BLaER1 treated with 17β-estradiol and CSF1 and Interleukin-3, amounts not matched to agents 10 nM and 100 nM (cell line): Measurements from ENCODE around the gene CBX2.

ENCODE experiments used
- H3K27ac ChIP-seq, 11 experiments: shearing (Covaris generic); formaldehyde crosslinking; 2 replicates each; pipeline ENCODE4 v1.8.1; 2022
- H3K27me3 ChIP-seq, 11 experiments: shearing (Covaris generic); formaldehyde crosslinking; 2 replicates each; pipeline ENCODE4 v1.8.1; 2022
- H3K36me3 ChIP-seq, 11 experiments: shearing (Covaris generic); formaldehyde crosslinking; 2 replicates each; pipeline ENCODE4 v1.8.1; 2022
- H3K4me1 ChIP-seq, 10 experiments: shearing (Covaris generic); formaldehyde crosslinking; 2 replicates each; pipeline ENCODE4 v1.8.1; 2022
- H3K4me2 ChIP-seq, 11 experiments: shearing (Covaris generic); formaldehyde crosslinking; 2 replicates each; pipeline ENCODE4 v1.8.1; 2022
- H3K4me3 ChIP-seq, 10 experiments: shearing (Covaris generic); formaldehyde crosslinking; 2 replicates each; pipeline ENCODE4 v1.8.1; 2022
- H3K9ac ChIP-seq, 11 experiments: shearing (Covaris generic); formaldehyde crosslinking; 2 replicates each; pipeline ENCODE4 v1.8.1; 2022
- H3K9me3 ChIP-seq, 11 experiments: shearing (Covaris generic); formaldehyde crosslinking; replicated peaks in 1 of 11; 2 replicates each; pipeline ENCODE4 v1.8.1; 2022
- H4K20me1 ChIP-seq, 11 experiments: shearing (Covaris generic); formaldehyde crosslinking; 2 replicates each; pipeline ENCODE4 v1.8.1; 2022
- Cebpa-rat ChIP-seq, 11 experiments: shearing (Covaris generic); IDR thresholded peaks; 2 replicates each; pipeline ENCODE4 v1.8.1; 2022

CBX2 gene

DNA sequence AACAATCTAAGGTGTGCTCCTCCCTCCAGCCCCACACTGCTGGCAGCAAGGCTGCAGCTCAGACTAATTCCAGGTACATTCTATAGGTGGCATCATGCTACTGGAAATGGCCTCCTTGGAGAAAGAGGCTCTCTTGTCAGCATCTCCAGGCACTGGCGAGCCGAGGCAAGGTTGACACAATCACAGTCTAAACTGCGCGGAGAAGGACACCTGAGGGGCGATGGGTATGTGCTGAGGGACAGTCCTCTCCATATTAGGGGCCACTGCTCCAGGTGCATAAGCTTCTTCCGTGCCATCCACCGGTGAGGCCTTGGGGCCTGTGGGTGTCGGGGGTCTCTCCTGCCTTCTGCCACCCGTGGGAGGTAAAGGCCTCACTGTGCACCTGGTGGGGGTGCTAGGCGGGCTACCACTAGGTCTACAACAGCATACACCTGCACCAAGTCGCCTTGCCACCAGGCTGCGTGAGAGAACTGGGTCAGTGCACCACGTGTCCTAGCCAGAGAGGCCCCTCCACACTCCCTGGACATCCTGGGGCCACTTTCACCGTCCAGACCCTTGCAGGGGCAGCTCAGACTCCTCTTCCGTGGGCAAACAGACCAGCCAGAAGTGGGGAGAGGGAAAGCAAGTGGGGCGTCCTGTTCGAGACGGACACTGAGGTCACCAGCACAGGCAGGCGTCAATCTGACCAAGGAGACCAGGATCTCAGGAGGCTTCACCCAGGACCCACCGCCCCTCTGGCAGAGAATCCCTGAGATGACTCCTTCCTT, 31.0 kb downstream of the CBX2 start:
- Histone ChIP-seq H3K27ac (no peak overlapping the region), H3K9ac (no peak overlapping the region), H3K36me3 (no peaks in the 10 kb centered on the region), H3K4me2 (0 out of 22 replicates have a peak overlapping the region, but pooled peaks of 1 of the 11 experiments have one; percentile 35), H3K9me3 (peaks cover 0 to 2% (median 0%) of the 10 kb centered on the region in 11 experiments; a peak in 2 of 22 replicates), H3K4me1 (peaks cover 30 to 63% (median 47%) of the 10 kb centered on the region in 10 experiments), H3K27me3 (peaks cover 94 to 100% (median 100%) of the 10 kb centered on the region in 11 experiments), H4K20me1 (peaks cover 0 to 85% (median 74%) of the 10 kb centered on the region in 11 experiments; a peak in 19 of 22 replicates), H3K4me3 (no peak overlapping the region)
- no peak for TF ChIP-seq Cebpa-rat (IDR thresholded peaks at IDR 0.05)

DNA sequence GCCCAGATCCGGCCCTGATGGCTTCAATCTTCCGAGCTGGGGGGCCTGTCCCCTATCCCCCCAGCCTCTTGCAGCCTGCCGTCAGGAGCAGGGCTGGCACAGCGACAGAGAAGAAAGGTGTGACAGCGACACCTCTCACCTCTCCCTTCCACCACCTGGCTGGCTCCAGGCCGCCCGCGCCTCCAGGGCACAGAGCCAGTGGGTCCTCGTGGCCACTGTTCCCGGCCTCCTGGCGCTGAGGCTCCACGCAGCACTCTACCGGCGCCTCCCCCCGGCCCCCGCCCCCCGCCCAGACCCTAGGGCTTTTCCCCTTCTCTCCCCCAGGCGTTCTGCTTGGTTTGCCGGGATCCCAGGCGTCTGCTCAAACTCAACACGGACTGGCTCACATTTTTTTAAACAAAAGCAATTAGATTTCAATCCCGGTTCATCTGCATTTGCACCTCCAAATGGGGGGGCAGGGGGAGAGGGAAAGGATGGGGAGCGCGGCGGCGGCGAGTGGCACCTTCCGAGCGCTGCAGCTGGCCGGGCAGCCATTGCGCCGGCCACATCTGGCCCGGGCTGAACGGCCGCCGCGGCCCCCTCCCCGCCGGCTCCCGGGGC, 31.7 kb downstream of the CBX2 start:
- Histone ChIP-seq H4K20me1 (peaks cover 0 to 82% (median 67%) of the 10 kb centered on the region in 11 experiments; a peak in 19 of 22 replicates), H3K27ac (no peak overlapping the region), H3K4me3 (peak overlapping the region in 6 of 10 experiments; percentile 36 to 56 (median 50); a peak in 9 of 20 replicates), H3K4me1 (peaks cover 27 to 56% (median 46%) of the 10 kb centered on the region in 10 experiments), H3K9ac (no peak overlapping the region), H3K27me3 (peaks cover 94 to 100% (median 100%) of the 10 kb centered on the region in 11 experiments), H3K36me3 (no peaks in the 10 kb centered on the region), H3K4me2 (peak overlapping the region; percentile 55 to 92 (median 76)), H3K9me3 (no peaks in the 10 kb centered on the region)
- no peak for TF ChIP-seq Cebpa-rat (IDR thresholded peaks at IDR 0.05)

DNA sequence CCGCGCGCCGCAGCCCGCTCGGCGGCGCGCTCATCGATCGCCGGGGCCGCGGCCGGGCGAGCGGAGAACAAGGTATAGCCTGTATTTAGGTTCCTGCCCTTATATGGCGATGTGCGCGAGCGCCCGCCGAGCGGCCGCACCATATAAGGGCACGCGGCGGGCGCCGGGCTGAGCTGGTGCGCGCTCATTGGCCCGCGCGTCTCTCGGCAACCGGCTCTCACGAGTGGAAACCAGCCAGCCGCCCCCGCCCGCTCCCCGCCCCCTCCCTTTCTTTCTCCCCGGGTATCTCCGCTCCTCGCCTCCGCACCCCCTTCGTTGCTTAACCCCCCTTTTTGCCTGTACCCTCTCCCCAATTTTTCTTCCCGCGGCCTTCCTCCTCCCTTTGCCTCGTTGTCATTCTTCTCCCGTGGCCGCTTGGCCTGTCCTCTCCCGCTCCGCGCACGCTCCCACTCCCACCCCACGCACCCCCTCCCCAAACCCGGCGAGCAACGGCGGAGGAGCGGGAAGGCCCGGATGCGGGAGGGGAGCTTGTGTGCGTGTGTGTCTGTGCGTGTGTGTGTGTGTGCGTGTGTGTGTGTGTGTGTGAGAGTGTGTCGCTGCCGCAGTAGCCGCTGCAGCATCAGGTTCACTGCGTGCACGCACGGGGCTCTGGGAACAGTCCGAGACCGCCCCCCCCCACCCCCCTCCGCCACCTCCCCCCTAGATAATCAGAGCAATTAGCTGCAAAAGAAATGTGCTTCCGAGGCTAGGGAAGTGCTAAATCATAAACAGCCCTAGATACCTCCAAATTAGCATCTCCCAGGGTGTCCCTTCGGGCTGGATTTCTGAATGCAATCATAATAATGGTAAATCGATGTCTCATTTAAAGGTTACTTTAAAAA, 32.4 kb downstream of the CBX2 start:
- Histone ChIP-seq H3K9ac (no peak overlapping the region), H3K9me3 (no peaks in the 10 kb centered on the region), H3K4me2 (peak overlapping the region; percentile 64 to 94 (median 83)), H3K4me1 (peaks cover 27 to 54% (median 44%) of the 10 kb centered on the region in 10 experiments), H3K4me3 (peak overlapping the region in 6 of 10 experiments; percentile 36 to 68 (median 50); a peak in 10 of 20 replicates), H3K27ac (no peak overlapping the region), H4K20me1 (peaks cover 0 to 81% (median 61%) of the 10 kb centered on the region in 11 experiments; a peak in 19 of 22 replicates), H3K36me3 (no peaks in the 10 kb centered on the region), H3K27me3 (peaks cover 94 to 100% (median 100%) of the 10 kb centered on the region in 11 experiments)
- no peak for TF ChIP-seq Cebpa-rat (IDR thresholded peaks at IDR 0.05)

DNA sequence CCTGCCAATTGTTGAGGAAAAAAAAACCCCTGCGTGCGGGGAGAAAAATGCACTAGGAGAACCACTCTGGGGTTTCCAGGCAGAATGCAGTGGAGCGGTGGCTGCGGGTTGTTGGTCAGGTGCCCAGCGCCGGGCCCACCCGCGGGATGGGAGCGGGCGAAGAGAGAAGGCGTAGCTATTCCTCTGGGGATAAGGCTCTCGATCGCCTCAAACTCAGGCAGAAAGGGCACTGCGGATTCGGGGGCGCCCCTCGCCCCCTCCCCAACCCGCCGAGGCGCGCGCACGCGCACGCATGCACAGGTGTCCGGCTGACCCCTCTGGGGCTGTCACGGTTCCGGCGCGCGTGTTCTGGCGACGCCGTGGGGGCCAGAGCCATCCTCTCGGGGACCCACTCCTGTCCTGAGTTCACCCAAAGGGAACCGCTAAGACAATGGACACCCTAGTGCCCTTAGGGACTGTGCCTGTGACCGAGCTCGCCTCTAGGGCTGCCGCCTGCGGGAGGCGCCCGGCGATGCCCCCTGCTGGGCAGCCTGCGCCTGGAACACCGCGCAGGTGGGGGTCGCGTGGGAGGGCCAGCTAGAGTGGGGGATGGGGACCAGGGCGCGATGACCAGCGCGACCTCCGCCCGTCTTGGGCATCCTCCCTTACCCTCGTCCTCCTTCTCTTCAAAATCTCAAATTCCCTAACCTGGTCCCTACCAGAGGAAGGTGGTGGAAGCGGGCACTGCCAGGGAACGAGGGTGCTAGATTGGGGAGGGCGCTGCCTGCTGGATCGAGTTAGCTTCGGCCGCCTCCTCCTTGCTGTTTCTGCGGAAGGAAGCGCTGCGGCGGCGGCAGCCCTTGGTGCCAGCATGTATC, 33.3 kb downstream of the CBX2 start:
- H3K4me2 ChIP-seq: peak overlapping the region; percentile 62 to 94 (median 83)

DNA sequence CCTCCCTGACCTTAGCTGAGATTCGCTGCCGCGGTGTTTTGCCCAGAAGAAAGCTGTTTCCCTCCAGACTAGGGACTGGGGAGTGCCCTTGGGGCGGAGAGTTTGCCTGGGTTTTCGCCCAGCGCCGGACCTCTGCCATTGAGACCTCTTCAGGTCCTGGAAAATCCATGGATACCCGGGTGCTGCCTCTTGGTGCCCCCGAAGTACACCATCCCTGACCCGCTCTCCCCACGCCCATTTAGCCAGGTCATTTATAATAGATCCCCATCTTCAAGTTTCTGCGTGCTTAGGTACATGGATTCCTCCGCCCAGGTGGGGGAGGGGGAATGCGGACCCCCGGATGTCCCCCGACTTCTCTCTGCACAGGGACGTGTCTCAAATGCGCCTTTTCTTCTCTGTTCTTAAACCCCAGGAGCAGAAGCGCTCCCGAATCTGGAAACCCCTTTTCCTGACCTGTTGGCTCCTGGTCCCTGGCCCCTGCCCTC, 34.0 kb downstream of the CBX2 start:
- no peak for TF ChIP-seq Cebpa-rat (IDR thresholded peaks at IDR 0.05)
- peak overlapping the region; percentile 62 to 94 (median 83) for H3K4me2 ChIP-seq
- no peak overlapping the region for H3K27ac ChIP-seq
- H3K36me3 ChIP-seq: no peaks in the 10 kb centered on the region
- H3K9me3 ChIP-seq: no peaks in the 10 kb centered on the region
- peak overlapping the region in 1 of 11 experiments; percentile 16; a peak in 1 of 22 replicates for H3K9ac ChIP-seq
- H3K4me3 ChIP-seq: peak overlapping the region in 9 of 10 experiments; percentile 30 to 68 (median 52); a peak in 11 of 20 replicates
- H3K4me1 ChIP-seq: peaks cover 27 to 47% (median 34%) of the 10 kb centered on the region in 10 experiments
- H3K27me3 ChIP-seq: peaks cover 94 to 100% (median 100%) of the 10 kb centered on the region in 11 experiments
- H4K20me1 ChIP-seq: peaks cover 0 to 70% (median 54%) of the 10 kb centered on the region in 11 experiments; a peak in 19 of 22 replicates

More for the DNA sequence above, 33.3 kb downstream of the CBX2 start:
- Histone ChIP-seq H3K36me3 (no peaks in the 10 kb centered on the region), H4K20me1 (peaks cover 0 to 77% (median 58%) of the 10 kb centered on the region in 11 experiments; a peak in 19 of 22 replicates), H3K27me3 (peaks cover 94 to 100% (median 100%) of the 10 kb centered on the region in 11 experiments), H3K9ac (peak overlapping the region in 1 of 11 experiments; percentile 16; a peak in 1 of 22 replicates), H3K4me1 (peaks cover 27 to 47% (median 38%) of the 10 kb centered on the region in 10 experiments), H3K27ac (no peak overlapping the region), H3K4me3 (peak overlapping the region; percentile 5 to 68 (median 46); a peak in 11 of 20 replicates), H3K9me3 (no peaks in the 10 kb centered on the region)
- TF ChIP-seq Cebpa-rat (IDR thresholded peaks at IDR 0.05): no peak

DNA sequence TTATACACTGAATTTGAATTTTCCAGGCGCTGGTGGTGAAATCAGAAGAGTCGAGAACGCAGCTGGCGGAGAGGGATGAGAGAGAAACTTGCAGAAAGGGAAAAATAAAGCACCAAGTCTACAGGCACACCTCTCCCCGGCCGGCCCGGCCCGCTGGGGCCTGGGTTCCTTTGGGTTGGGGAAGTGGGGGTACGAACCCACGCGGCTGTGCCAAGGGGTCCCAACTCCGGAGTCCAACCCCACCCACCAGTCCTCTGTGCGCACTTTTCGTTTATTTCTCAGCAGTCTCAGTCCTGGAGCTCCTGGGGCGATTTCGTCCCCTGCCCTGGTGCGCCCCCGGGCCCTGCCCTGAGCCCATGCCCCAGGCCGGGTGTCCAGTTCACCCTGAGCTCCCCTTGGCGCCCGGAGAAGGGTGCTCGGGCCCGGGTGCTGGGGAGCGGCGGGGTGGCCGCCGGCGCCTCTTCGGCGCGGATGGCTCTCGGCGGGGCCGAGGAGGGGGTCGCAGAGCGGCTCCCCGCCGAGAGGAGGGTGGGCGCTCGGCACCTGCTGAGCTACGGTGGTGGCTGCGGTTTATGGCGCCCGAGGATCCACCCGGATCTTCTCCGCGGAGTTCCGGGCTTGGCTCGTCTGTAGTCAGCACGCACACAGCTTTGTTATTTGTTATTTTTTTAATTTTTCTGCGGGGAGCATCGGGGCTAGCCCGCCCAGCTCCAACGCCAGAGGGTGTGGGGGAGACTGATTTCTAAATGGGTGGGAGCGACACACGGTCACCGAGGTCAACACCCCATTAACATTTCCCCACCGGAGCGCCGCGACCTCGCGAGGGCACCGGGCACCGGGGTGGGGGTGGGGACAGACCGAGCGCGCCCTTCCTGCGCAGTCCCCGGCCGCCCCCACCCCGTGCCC, 34.7 kb downstream of the CBX2 start:
- H3K27ac ChIP-seq: peak overlapping the region in 2 of 11 experiments; percentile 10 to 23; a peak in 1 of 22 replicates
- peak overlapping the region in 6 of 11 experiments; percentile 3 to 68 (median 48); a peak in 8 of 22 replicates for H3K9ac ChIP-seq
- H3K4me3 ChIP-seq: peak overlapping the region; percentile 36 to 68 (median 53); a peak in 17 of 20 replicates
- H3K27me3 ChIP-seq: peaks cover 94 to 100% (median 100%) of the 10 kb centered on the region in 11 experiments
- H3K4me1 ChIP-seq: peaks cover 22 to 47% (median 34%) of the 10 kb centered on the region in 10 experiments
- peaks cover 0 to 67% (median 50%) of the 10 kb centered on the region in 11 experiments; a peak in 19 of 22 replicates for H4K20me1 ChIP-seq
- peak overlapping the region; percentile 62 to 94 (median 83) for H3K4me2 ChIP-seq
- no peak for TF ChIP-seq Cebpa-rat (IDR thresholded peaks at IDR 0.05)
- no peaks in the 10 kb centered on the region for H3K36me3 ChIP-seq
- H3K9me3 ChIP-seq: no peaks in the 10 kb centered on the region
